Tibial nerve (tissue), 4 donors: ENCODE results near the gene ABLIM3. TPM values are rescaled to one million over a fixed set of nuclear protein-coding genes. Genes with fewer than 3 reads are reported as not detected.
A peak's percentile ranks its signal among the peaks of the same experiment; 100 is the strongest.

Experiments used
- DNase-seq, 2 donors: peaks; one replicate each; pipeline ENCODE4 v3.0.0-alpha.2; 2019; ENCODE audit warnings: low spot score in 2 of 2
- H3K27ac ChIP-seq, 4 donors: fragments of 200-600 bp; sonication (generic) in 3 of 4; one replicate each; pipeline ENCODE4 v1.5.1; 2017 to 2019; ENCODE audit warnings: mild to moderate bottlenecking in 1 of 4
- H3K27me3 ChIP-seq, 2 donors: fragments of 200-600 bp; sonication (generic) in 1 of 2; one replicate each; pipeline versions ENCODE4 v1.5.1 to v1.6.0; 2017 to 2019
- H3K36me3 ChIP-seq, 3 donors: fragments of 200-600 bp; sonication (generic); one replicate each; pipeline ENCODE4 v1.5.1; 2018 to 2019
- H3K4me1 ChIP-seq, 4 donors: fragments of 200-600 bp; sonication (generic) in 3 of 4; one replicate each; pipeline ENCODE4 v1.5.1; 2017 to 2019
- H3K4me3 ChIP-seq, 4 donors: fragments of 200-600 bp; sonication (generic) in 3 of 4; one replicate each; pipeline ENCODE4 v1.5.1; 2017 to 2019; ENCODE audit warnings: mild to moderate bottlenecking in 1 of 4, moderate library complexity in 1 of 4
- H3K9me3 ChIP-seq, 4 donors: fragments of 200-600 bp; sonication (generic) in 3 of 4; one replicate each; pipeline ENCODE4 v1.5.1; 2017 to 2019
- EP300 ChIP-seq, 2 donors: sonication (generic); formaldehyde crosslinking; IDR thresholded peaks; one replicate each; pipeline ENCODE4 v1.6.1; 2017; ENCODE audit warnings: antibody characterized with exemption in 2 of 2, mild to moderate bottlenecking in 1 of 2
- POLR2A ChIP-seq, 2 donors: fragments of 450-650 bp; IDR thresholded peaks; one replicate each; pipeline ENCODE4 v1.6.1; 2017; ENCODE audit warnings: antibody characterized with exemption in 2 of 2, mild to moderate bottlenecking in 2 of 2, moderate library complexity in 2 of 2
- WGBS, 2 donors: methylation state at CpG; one replicate each; pipeline ENCODE4 v1.1.5; 2018; 5-methylcytosine and 5-hydroxymethylcytosine counted together
- total RNA-seq, 4 donors: library from RNA; depleted of rRNA; stranded (reverse); fragments of >200 nt; gene quantifications; one replicate each; pipeline ENCODE4 v1.1.0, GENCODE V29; 2016
- TF ChIP-seq, protein P1 (sequence below), 5 experiments: fragments of 200-600 bp in 3 of 5; fragments of 450-650 bp in 2 of 5; sonication (generic) in 3 of 5; IDR thresholded peaks; one replicate each; pipeline ENCODE4 v1.5.1; 2016 to 2019; ENCODE audit warnings: antibody characterized with exemption in 5 of 5, mild to moderate bottlenecking in 3 of 5, moderate library complexity in 2 of 5

Gene ABLIM3
- total RNA-seq, 4 donors from 2014 or later = 50.3 to 75.3 (median 52.3) TPM

DNA sequence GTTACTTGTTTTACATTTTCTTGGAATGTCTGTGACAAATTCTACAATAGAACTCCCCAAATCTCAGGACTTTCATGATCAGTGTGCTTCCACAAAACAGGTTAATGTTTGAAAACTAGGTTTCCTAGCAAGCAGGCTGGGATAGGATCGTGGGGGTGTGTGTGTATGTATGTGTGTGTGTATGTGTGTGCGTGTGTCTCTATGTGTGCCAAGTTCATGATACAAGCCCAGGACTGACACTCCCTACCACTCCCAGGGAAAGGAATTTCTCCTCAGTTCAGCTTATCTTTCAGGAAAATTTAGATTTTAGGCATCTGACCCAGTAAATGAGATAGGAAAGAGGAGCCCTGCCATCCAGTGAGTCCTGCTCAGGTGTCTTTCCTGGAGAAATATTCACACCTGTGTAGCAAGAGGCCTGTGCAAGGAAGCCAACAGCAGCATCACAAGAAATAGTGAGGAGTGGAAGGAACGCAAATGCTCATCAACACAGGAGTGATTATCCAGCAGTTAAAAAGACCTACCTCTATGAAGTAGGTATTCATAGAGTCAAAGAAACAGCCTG lies 13.8 kb upstream of the ABLIM3 start:
- DNase-seq = no peak
- peaks cover 0 to 16% (median 0%) of the 10 kb centered on the region in 4 donors for H3K4me1 ChIP-seq

DNA sequence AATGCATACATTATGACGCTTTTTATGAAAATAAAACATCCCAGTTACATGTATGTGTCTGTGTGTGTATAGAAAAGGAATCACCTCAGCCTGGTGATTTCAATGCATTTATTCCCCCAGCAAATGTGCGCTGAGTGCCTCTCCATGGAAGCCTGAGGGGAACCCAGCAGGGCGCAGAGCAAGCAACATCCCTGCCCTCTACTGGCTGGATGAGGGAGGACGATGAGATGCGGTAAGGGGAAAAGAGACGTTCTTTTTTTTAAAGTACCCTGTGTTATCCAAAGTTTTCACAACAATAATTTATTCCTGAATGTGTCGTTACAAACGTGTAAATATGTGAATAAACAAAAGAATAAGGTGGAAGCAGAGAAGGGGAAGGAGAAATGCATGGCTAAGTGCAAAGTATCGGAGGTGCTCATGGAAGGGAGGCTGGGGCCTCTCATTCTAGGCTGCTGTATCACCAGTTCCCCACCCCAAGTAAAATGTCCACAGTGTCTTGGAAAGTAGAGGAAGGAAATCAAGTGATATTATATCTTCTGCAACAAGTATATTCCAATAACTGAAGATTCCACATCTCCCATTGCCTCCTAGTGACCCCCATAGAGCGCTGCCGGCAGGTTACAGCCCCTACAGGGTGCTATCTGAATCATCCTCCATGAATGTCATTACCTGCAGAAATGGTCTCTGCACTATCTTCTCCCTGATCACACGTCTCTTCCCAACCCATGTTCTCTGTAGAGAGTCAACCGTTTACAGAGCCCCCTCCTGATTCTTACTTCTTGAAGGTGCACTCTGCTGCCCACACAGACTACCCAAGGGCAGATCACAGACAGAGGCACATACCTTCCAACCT lies 13.0 kb upstream of the ABLIM3 start:
- DNase-seq = no peak
- WGBS, 2 donors = 47 to 49% methylated on average over 13 of the region's 13 CpGs
- Histone ChIP-seq H3K27ac (peak overlapping the region in 1 of 4 donors; percentile 18), H3K27me3 (no peaks in the 10 kb centered on the region), H3K4me1 (peaks cover 0 to 16% (median 0%) of the 10 kb centered on the region in 4 donors), H3K9me3 (peaks cover 0 to 3% (median 0%) of the 10 kb centered on the region in 4 donors), H3K36me3 (no peaks in the 10 kb centered on the region), H3K4me3 (no peak overlapping the region)
- TF ChIP-seq EP300 (IDR thresholded peaks at IDR 0.05) (no peak), POLR2A (IDR thresholded peaks at IDR 0.05) (no peak)
- TF ChIP-seq, protein P1, sequence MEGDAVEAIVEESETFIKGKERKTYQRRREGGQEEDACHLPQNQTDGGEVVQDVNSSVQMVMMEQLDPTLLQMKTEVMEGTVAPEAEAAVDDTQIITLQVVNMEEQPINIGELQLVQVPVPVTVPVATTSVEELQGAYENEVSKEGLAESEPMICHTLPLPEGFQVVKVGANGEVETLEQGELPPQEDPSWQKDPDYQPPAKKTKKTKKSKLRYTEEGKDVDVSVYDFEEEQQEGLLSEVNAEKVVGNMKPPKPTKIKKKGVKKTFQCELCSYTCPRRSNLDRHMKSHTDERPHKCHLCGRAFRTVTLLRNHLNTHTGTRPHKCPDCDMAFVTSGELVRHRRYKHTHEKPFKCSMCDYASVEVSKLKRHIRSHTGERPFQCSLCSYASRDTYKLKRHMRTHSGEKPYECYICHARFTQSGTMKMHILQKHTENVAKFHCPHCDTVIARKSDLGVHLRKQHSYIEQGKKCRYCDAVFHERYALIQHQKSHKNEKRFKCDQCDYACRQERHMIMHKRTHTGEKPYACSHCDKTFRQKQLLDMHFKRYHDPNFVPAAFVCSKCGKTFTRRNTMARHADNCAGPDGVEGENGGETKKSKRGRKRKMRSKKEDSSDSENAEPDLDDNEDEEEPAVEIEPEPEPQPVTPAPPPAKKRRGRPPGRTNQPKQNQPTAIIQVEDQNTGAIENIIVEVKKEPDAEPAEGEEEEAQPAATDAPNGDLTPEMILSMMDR (IDR thresholded peaks at IDR 0.05) = peak; percentile 48 to 67 (median 61)

More for the DNA sequence above, 13.8 kb upstream of the ABLIM3 start:
- peaks cover 0 to 8% (median 0%) of the 10 kb centered on the region in 4 donors for H3K9me3 ChIP-seq
- no peaks in the 10 kb centered on the region for H3K27me3 ChIP-seq
- no peaks in the 10 kb centered on the region for H3K36me3 ChIP-seq
- WGBS, 2 donors = 63 to 72% methylated on average over 3 of the region's 3 CpGs
- peak overlapping the region in 1 of 4 donors; percentile 44 for H3K27ac ChIP-seq
- H3K4me3 ChIP-seq = no peak overlapping the region
- TF ChIP-seq, protein P1 (IDR thresholded peaks at IDR 0.05) = no peak
- TF ChIP-seq EP300 (IDR thresholded peaks at IDR 0.05) (no peak), POLR2A (IDR thresholded peaks at IDR 0.05) (no peak)

DNA sequence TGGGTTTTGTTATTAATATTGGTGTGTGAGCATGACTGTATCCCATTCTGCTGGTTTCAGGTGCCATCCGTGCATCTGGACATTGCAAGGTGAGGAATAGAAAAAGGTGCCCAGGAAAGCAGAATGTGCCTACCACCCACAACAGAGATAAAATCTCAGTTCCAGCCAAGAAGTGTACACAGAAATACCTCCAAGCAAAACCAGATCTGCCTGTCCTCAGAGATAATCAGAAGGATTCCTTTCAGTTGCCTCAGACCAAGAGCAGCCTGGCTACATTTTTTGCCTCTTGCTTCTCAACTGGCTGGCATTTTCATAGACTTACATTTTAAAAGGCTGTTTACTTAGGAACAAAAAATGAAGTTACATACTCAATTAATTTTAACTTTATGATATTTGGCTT lies 12.1 kb upstream of the ABLIM3 start:
- Histone ChIP-seq H3K27ac (no peak overlapping the region), H3K4me3 (no peak overlapping the region), H3K9me3 (no peaks in the 10 kb centered on the region), H3K27me3 (no peaks in the 10 kb centered on the region), H3K4me1 (peaks cover 0 to 20% (median 0%) of the 10 kb centered on the region in 4 donors), H3K36me3 (no peaks in the 10 kb centered on the region)
- 83 to 96% methylated on average over 1 of the region's 1 CpG for WGBS, 2 donors
- DNase-seq = no peak
- TF ChIP-seq, protein P1 (IDR thresholded peaks at IDR 0.05) = no peak
- no peak for TF ChIP-seq POLR2A (IDR thresholded peaks at IDR 0.05)
- no peak for TF ChIP-seq EP300 (IDR thresholded peaks at IDR 0.05)

DNA sequence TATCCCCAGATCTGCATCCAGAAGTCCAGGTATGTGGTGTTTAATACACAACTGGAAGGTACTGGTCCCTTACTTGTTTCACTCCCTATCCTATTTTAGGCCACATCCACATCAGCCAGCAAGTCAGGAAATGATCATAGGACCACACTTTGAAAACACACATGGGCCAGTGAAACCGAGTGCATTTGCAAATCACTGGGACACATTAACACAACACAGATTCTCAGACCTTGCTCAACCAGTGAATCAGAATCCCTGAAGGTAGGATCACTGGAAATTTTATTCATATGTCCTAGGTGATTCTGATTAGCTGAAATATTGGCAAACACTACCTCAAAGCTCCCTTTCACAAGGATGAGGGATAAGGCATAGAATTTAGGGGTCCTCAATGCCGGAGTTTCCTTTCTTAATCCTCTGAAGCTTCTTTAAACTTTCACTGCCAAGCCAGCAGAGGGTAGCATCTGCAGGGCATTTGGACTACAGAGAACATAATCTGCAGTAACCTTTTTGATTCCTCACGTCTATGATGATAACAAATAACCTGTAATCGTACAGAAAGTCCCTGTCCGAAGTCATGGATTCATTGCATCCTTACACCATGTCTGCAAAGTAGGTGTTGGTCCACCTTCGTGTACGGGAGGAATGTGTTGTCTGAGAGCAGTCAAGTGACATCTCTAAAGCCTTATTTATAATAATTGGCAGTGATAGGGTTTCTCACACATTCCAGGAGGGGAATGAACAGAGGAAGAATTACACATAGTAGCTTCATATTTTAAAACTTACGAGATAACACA lies 11.0 kb upstream of the ABLIM3 start:
- no peak for TF ChIP-seq EP300 (IDR thresholded peaks at IDR 0.05)
- TF ChIP-seq, protein P1 (IDR thresholded peaks at IDR 0.05) = peak in 3 of 5 experiments; percentile 15 to 22 (median 20)
- Histone ChIP-seq H3K4me1 (peaks cover 0 to 23% (median 0%) of the 10 kb centered on the region in 4 donors), H3K9me3 (no peaks in the 10 kb centered on the region), H3K27ac (no peak overlapping the region), H3K4me3 (no peak overlapping the region), H3K27me3 (no peaks in the 10 kb centered on the region), H3K36me3 (no peaks in the 10 kb centered on the region)
- WGBS, 2 donors = 48 to 51% methylated on average over 8 of the region's 8 CpGs
- no peak for DNase-seq
